Glomerular visceral epithelial cell (primary cell): ENCODE data around the gene CCNDBP1.

ENCODE experiments used
- DNase-seq: peaks from one replicate; pipeline ENCODE4 v3.0.0-alpha.2; 2016; ENCODE audit errors: extremely low spot score

CCNDBP1 gene

GRCh38 chr15:43246261-43246774 is 61.1 kb downstream of the CCNDBP1 start:
- DNase-seq = no peak
